Progenitor cell of endocrine pancreas (in vitro differentiated cells): ENCODE data around the gene PARVB. TPM values are rescaled to one million over a fixed set of nuclear protein-coding genes. Genes with fewer than 3 reads are reported as not detected.

Source experiments
- DNase-seq: peaks from one replicate; pipeline ENCODE4 v3.0.0; 2021; ENCODE audit warnings: low spot score; ENCODE audit not compliant: unreplicated experiment
- H3K27ac Mint-ChIP-seq: 2 replicates; pipeline ENCODE4 v1.8.0; 2021; ENCODE audit warnings: mild to moderate bottlenecking, moderate library complexity, mixed read lengths
- H3K27me3 Mint-ChIP-seq: 2 replicates; pipeline ENCODE4 v1.8.0; 2021; ENCODE audit warnings: mixed read lengths
- H3K36me3 Mint-ChIP-seq: 2 replicates; pipeline ENCODE4 v1.8.0; 2022; ENCODE audit warnings: mixed read lengths; ENCODE audit not compliant: insufficient read depth
- H3K4me1 Mint-ChIP-seq: 2 replicates; pipeline ENCODE4 v1.8.0; 2021; ENCODE audit warnings: low read depth, mixed read lengths
- H3K4me3 Mint-ChIP-seq: 2 replicates; pipeline ENCODE4 v1.8.0; 2021; ENCODE audit warnings: low read depth, mild to moderate bottlenecking, moderate library complexity, mixed read lengths
- H3K9me3 Mint-ChIP-seq: 2 replicates; pipeline ENCODE4 v1.8.0; 2021; ENCODE audit warnings: low read depth, mixed read lengths
- CTCF ChIP-seq: fragments of 200-600 bp; sonication (generic); IDR thresholded peaks from one replicate; pipeline ENCODE4 v1.5.0; 2021; ENCODE audit warnings: antibody characterized with exemption, mild to moderate bottlenecking; ENCODE audit not compliant: unreplicated experiment
- total RNA-seq: library from RNA; stranded (reverse); gene quantifications from 2 replicates; pipeline ENCODE4 v1.2.1, GENCODE V29; 2021

The PARVB gene
- total RNA-seq, 1 donor from 2014 or later: 11.8 TPM

DNA sequence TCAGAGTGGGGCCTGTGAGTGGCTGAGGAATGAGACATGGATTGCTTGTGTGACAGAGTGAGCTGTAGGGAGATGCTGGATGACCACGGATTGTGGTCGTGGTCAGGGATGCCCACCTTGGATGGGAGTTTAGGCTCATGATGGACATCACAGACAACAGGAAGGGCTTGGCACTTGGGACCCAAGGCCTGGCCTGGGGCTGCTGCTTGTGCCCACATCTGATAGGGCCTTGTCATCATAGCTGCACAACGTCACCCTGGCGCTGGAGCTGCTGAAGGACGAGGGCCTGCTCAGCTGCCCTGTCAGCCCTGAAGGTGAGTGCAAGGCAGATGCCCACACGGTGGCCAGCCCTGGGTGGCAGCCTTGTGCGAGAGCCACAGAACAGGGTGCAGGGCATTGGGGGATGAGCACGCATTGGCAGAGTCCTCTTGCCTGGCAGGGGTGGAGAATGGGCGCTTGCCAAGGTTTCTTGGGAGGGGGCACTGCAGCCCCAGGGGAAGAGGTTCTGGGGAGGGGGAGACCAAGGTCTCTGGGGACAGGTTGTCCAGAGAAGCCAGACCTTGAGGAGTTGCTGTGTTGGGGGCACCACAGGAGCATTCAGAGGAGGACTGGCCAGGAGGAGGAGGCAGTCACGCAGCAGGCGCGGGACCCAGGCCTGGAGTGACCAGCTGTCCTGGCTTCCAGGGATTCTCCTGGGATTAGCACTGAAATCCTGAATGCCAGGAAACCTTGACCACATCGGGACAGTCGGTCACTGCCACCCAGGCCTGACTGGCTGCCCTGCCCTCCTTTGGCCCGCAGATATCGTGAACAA is 181.6 kb downstream of the PARVB start:
- H3K9me3 Mint-ChIP-seq: peaks cover 3% of the 10 kb centered on the region
- H3K27ac Mint-ChIP-seq: peak overlapping the region; percentile 59
- no peaks in the 10 kb centered on the region for H3K36me3 Mint-ChIP-seq
- H3K4me1 Mint-ChIP-seq: no peaks in the 10 kb centered on the region
- H3K4me3 Mint-ChIP-seq: no peak overlapping the region
- H3K27me3 Mint-ChIP-seq: peaks cover 23% of the 10 kb centered on the region
- no peak for TF ChIP-seq CTCF
- no peak for DNase-seq

- Mint-ChIP-seq H3K4me1 (no peaks in the 10 kb centered on the region), H3K9me3 (peaks cover 3% of the 10 kb centered on the region), H3K4me3 (no peak overlapping the region), H3K27ac (no peak overlapping the region), H3K27me3 (peaks cover 27% of the 10 kb centered on the region), H3K36me3 (no peaks in the 10 kb centered on the region)
- no peak for TF ChIP-seq CTCF
- no peak for DNase-seq
Measured at GRCh38 chr22:44206330-44206645, 182.2 kb downstream of the PARVB start.

DNA sequence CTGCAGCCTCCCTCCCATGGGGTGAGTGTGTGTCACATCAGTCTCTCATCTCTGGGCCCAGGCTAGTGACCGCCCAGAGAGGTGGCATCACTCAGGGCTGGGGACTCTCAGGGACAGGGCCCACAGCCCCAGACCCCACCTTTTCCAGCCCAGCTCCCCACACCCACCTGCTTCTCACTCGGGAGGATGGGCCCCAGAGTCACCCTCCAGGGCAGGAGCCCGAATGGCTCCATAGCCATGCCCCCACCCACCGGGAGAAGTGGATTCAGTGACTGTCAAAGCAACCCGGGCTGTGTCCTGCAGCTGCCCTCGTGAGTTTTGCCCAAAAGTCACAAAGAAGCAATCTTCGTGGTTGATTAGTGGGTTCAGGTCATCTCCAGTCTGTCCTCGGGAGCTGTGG is 182.6 kb downstream of the PARVB start:
- TF ChIP-seq CTCF: no peak
- Mint-ChIP-seq H3K9me3 (peaks cover 3% of the 10 kb centered on the region), H3K4me1 (no peaks in the 10 kb centered on the region), H3K27ac (no peak overlapping the region), H3K36me3 (no peaks in the 10 kb centered on the region), H3K4me3 (no peak overlapping the region), H3K27me3 (peaks cover 31% of the 10 kb centered on the region)
- no peak for DNase-seq

DNA sequence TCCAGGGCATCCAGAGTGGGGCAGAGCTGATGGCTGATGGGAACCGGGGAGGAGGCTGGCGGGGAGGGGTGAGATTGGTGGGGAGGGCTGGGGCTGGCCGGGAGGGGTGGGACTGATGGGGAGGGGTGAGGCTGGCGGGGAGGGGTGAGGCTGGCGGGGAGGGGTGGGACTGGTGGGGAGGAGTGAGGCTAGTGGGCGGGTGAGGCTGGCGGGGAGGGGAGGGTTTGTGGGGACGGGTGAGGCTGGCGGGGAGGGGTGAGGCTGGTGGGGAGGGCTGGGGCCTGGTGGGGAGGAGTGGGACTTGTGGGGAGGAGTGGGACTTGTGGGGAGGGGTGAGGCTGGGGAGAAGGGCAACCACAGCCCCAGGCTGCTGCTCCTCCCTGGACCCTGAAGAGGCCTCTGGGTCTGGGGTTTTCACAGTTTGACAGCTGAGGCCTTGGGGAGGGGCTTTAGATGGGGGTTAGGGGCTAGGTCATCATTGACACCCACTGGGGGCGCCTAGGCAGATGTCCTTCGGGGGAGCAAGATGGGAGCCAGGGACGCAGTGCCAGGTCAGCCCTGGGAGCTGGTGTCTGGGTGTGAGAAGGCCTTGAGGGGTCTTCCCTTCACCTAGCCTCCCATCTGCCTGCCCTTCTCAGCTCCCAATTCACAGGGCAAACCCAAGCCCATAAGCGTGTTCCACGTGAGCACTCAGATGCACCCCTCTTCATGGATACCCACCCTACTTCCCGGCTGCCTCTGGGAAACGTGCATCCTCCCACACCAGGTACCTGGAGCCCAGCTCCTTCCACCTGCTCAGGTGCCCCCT is 183.3 kb downstream of the PARVB start:
- peaks cover 32% of the 10 kb centered on the region for H3K27me3 Mint-ChIP-seq
- H3K4me3 Mint-ChIP-seq: no peak overlapping the region
- H3K9me3 Mint-ChIP-seq: peaks cover 3% of the 10 kb centered on the region
- no peak overlapping the region for H3K27ac Mint-ChIP-seq
- no peak for DNase-seq
- no peaks in the 10 kb centered on the region for H3K36me3 Mint-ChIP-seq
- no peak for TF ChIP-seq CTCF
- no peaks in the 10 kb centered on the region for H3K4me1 Mint-ChIP-seq

GRCh38 chr22:44207981-44208317 is 183.8 kb downstream of the PARVB start:
- DNase-seq: no peak
- Mint-ChIP-seq H3K36me3 (no peaks in the 10 kb centered on the region), H3K9me3 (peaks cover 3% of the 10 kb centered on the region), H3K27me3 (peaks cover 27% of the 10 kb centered on the region), H3K4me3 (no peak overlapping the region), H3K4me1 (no peaks in the 10 kb centered on the region), H3K27ac (no peak overlapping the region)
- TF ChIP-seq CTCF: no peak
